ENCODE measurements around the gene CCDC171. TPM values are rescaled to one million over a fixed set of nuclear protein-coding genes. Genes with fewer than 3 reads are reported as not detected.

The CCDC171 gene
- total RNA-seq, 4 donors from 2014 or later = 1.1 to 5.1 (median 3.6) TPM

GRCh38 chr9:15510789-15511575 lies 41.9 kb upstream of the CCDC171 start, which contains the start of gene PSIP1:
Gene PSIP1 (minus strand): TSS chr9:15510970. CDS start chr9:15510188, 782 bp downstream.
- DNase-seq = peak; percentile 83
- Histone ChIP-seq H3K9me3 (no peaks in the 10 kb centered on the region), H3K27me3 (no peaks in the 10 kb centered on the region), H3K27ac (peak within 1 kb of the TSS; percentile 94 to 95 (median 94)), H3K4me3 (peak within 1 kb of the TSS; percentile 78 to 98 (median 91)), H3K4me1 (peaks cover 0 to 26% (median 3%) of the 10 kb centered on the region in 4 donors), H3K36me3 (peaks cover 0 to 8% (median 2%) of the 10 kb centered on the region in 4 donors)
- intact Hi-C loops (cut with DNase I; ENCODE audit: low total_unique reads) (no loop called here), in situ Hi-C loops (cut with MboI; ENCODE audit: low pct_ligation_motif_present in 1 of 4, low pct_unique_long_range_greater_than_20kb in 1 of 4, low sequenced_read_pairs in 3 of 4) (no loop called here)
- TF ChIP-seq CTCF (IDR thresholded peaks at IDR 0.05) (peak; percentile 20 to 79 (median 37)), POLR2A (IDR thresholded peaks at IDR 0.05) (peak; percentile 55), EP300 (IDR thresholded peaks at IDR 0.05; ENCODE audit: low read depth) (no peak), POLR2AphosphoS5 (IDR thresholded peaks at IDR 0.05) (peak; percentile 48 to 84 (median 81))
- WGBS, 2 donors (ENCODE audit: low coverage in 1 of 2) = 1 to 2% methylated on average over 6 to 41 of the region's 72 CpGs

- Histone ChIP-seq H3K9me3 (no peaks in the 10 kb centered on the region), H3K27ac (no peak overlapping the region), H3K4me1 (peaks cover 0 to 26% (median 3%) of the 10 kb centered on the region in 4 donors), H3K4me3 (no peak overlapping the region), H3K27me3 (no peaks in the 10 kb centered on the region), H3K36me3 (no peaks in the 10 kb centered on the region)
- 85 to 92% methylated on average over 1 of the region's 1 CpG for WGBS, 2 donors (ENCODE audit: low coverage in 1 of 2)
- no peak for DNase-seq
- intact Hi-C loops (cut with DNase I; ENCODE audit: low total_unique reads) (no loop called here), in situ Hi-C loops (cut with MboI; ENCODE audit: low pct_ligation_motif_present in 1 of 4, low pct_unique_long_range_greater_than_20kb in 1 of 4, low sequenced_read_pairs in 3 of 4) (no loop called here)
- no peak for TF ChIP-seq POLR2A (IDR thresholded peaks at IDR 0.05)
- TF ChIP-seq EP300 (IDR thresholded peaks at IDR 0.05; ENCODE audit: low read depth) = no peak
- no peak for TF ChIP-seq CTCF (IDR thresholded peaks at IDR 0.05)
- TF ChIP-seq POLR2AphosphoS5 (IDR thresholded peaks at IDR 0.05) = no peak
Measured at GRCh38 chr9:15512204-15512603, 40.6 kb upstream of the CCDC171 start.

- Histone ChIP-seq H3K36me3 (no peaks in the 10 kb centered on the region), H3K9me3 (no peaks in the 10 kb centered on the region), H3K27me3 (no peaks in the 10 kb centered on the region), H3K4me1 (peaks cover 0 to 26% (median 3%) of the 10 kb centered on the region in 4 donors), H3K27ac (no peak overlapping the region), H3K4me3 (no peak overlapping the region)
- TF ChIP-seq POLR2AphosphoS5 (IDR thresholded peaks at IDR 0.05) = no peak
- TF ChIP-seq POLR2A (IDR thresholded peaks at IDR 0.05) = no peak
- TF ChIP-seq EP300 (IDR thresholded peaks at IDR 0.05; ENCODE audit: low read depth) = no peak
- no peak for TF ChIP-seq CTCF (IDR thresholded peaks at IDR 0.05)
- in situ Hi-C loops (cut with MboI; ENCODE audit: low pct_ligation_motif_present in 1 of 4, low pct_unique_long_range_greater_than_20kb in 1 of 4, low sequenced_read_pairs in 3 of 4) (no loop called here), intact Hi-C loops (cut with DNase I; ENCODE audit: low total_unique reads) (no loop called here)
- WGBS, 2 donors (ENCODE audit: low coverage in 1 of 2) = 33 to 75% methylated on average over 2 to 3 of the region's 3 CpGs
- DNase-seq = no peak
Measured at GRCh38 chr9:15512889-15513288, 40.0 kb upstream of the CCDC171 start.

- Histone ChIP-seq H3K9me3 (no peaks in the 10 kb centered on the region), H3K36me3 (no peaks in the 10 kb centered on the region), H3K4me1 (peaks cover 0 to 23% (median 3%) of the 10 kb centered on the region in 4 donors), H3K27ac (no peak overlapping the region), H3K27me3 (no peaks in the 10 kb centered on the region), H3K4me3 (no peak overlapping the region)
- TF ChIP-seq EP300 (IDR thresholded peaks at IDR 0.05; ENCODE audit: low read depth) = no peak
- TF ChIP-seq POLR2AphosphoS5 (IDR thresholded peaks at IDR 0.05) = no peak
- TF ChIP-seq POLR2A (IDR thresholded peaks at IDR 0.05) = no peak
- no peak for TF ChIP-seq CTCF (IDR thresholded peaks at IDR 0.05)
- intact Hi-C loops (cut with DNase I; ENCODE audit: low total_unique reads) = no loop called here
- no peak for DNase-seq
- WGBS, 2 donors (ENCODE audit: low coverage in 1 of 2) = 47% methylated on average over 1 of the region's 1 CpG; no CpG with 5 or more reads in 1 of the 2 donors
- in situ Hi-C loops (cut with MboI; ENCODE audit: low pct_ligation_motif_present in 1 of 4, low pct_unique_long_range_greater_than_20kb in 1 of 4, low sequenced_read_pairs in 3 of 4) = no loop called here
Measured at GRCh38 chr9:15513335-15513734, 39.5 kb upstream of the CCDC171 start.
